Mucosa of descending colon (tissue), 3 donors: ENCODE results near the gene VEPH1. TPM values are rescaled to one million over a fixed set of nuclear protein-coding genes. Genes with fewer than 3 reads are reported as not detected.
A peak's percentile ranks its signal among the peaks of the same experiment; 100 is the strongest.

Source experiments
- ATAC-seq: fragments of 200-7000 bp; cut with Tn5 transposase; one replicate; pipeline ENCODE4 v1.9.1; 2020; ENCODE audit warnings: mild to moderate bottlenecking, moderate library complexity
- DNase-seq, 3 donors: peaks; one replicate each; pipeline ENCODE4 v3.0.0-alpha.2; 2020
- H3K36me3 ChIP-seq: fragments of 200-600 bp; one replicate; pipeline ENCODE4 v1.8.0; 2021; ENCODE audit warnings: low read depth, mild to moderate bottlenecking
- H3K4me1 ChIP-seq: fragments of 200-600 bp; one replicate; pipeline ENCODE4 v1.8.0; 2021; ENCODE audit warnings: low read depth, mild to moderate bottlenecking
- H3K4me3 ChIP-seq: fragments of 200-600 bp; one replicate; pipeline ENCODE4 v1.8.0; 2021; ENCODE audit warnings: mild to moderate bottlenecking
- H3K9me3 ChIP-seq: fragments of 200-600 bp; one replicate; pipeline ENCODE4 v1.8.0; 2021; ENCODE audit warnings: mild to moderate bottlenecking
- CTCF ChIP-seq: fragments of 200-600 bp; IDR thresholded peaks from one replicate; pipeline ENCODE4 v1.8.0; 2022; ENCODE audit warnings: antibody characterized with exemption, mild to moderate bottlenecking
- intact Hi-C, 2 donors: fragments of 100-400 bp; cut with DNase I in 1 of 2; cut with micrococcal nuclease in 1 of 2; formaldehyde crosslinking; loops; one replicate each; pipeline versions ENCODE4 v1.11.0 to v1.11.1; 2022; cut with DNase I, micrococcal nuclease
- total RNA-seq, 3 donors: library from RNA; stranded (reverse); fragmentation: NEBNext Ultra II Directional in 2 of 3; extraction: Animal tissue kit (Norgen Biotek cat#: 25700) in 2 of 3; gene quantifications; one replicate each; pipeline versions ENCODE4 v1.2.1 to v1.2.4, GENCODE V29; 2021 to 2023
- donor health status: DM: no; HTN: no; CAD: no; lungs with moderate emphysema.
- donor health status: DM: no; HTN: no; CAD: no.
- donor health status: DM: no; HTN: yes; CAD: no.

Gene VEPH1
- total RNA-seq, 3 donors from 2014 or later = 1.5 to 6.3 (median 4.8) TPM

GRCh38 chr3:157542711-157543500 lies 39.7 kb upstream of the VEPH1 start:
- H3K9me3 ChIP-seq = no peaks in the 10 kb centered on the region
- ATAC-seq (peak; percentile 97), DNase-seq (peak; percentile 82 to 89 (median 87))
- TF ChIP-seq CTCF = no peak
- no peaks in the 10 kb centered on the region for H3K4me1 ChIP-seq
- H3K36me3 ChIP-seq = no peaks in the 10 kb centered on the region
- intact Hi-C loops = no loop called here
- no peak overlapping the region for H3K4me3 ChIP-seq

GRCh38 chr3:157541506-157542236 lies 38.5 kb upstream of the VEPH1 start:
- H3K4me1 ChIP-seq = no peaks in the 10 kb centered on the region
- H3K36me3 ChIP-seq = no peaks in the 10 kb centered on the region
- TF ChIP-seq CTCF = no peak
- H3K9me3 ChIP-seq = no peaks in the 10 kb centered on the region
- no peak for ATAC-seq
- no peak overlapping the region for H3K4me3 ChIP-seq
- DNase-seq = no peak
- intact Hi-C loops = no loop called here

GRCh38 chr3:157540656-157541055 lies 37.4 kb upstream of the VEPH1 start:
- H3K36me3 ChIP-seq = no peaks in the 10 kb centered on the region
- H3K4me3 ChIP-seq = no peak overlapping the region

GRCh38 chr3:157535667-157536066 lies 32.5 kb upstream of the VEPH1 start:
- DNase-seq = no peak
- no peak for ATAC-seq
- Histone ChIP-seq H3K9me3 (no peaks in the 10 kb centered on the region), H3K4me1 (no peaks in the 10 kb centered on the region), H3K36me3 (no peaks in the 10 kb centered on the region), H3K4me3 (no peak overlapping the region)
- TF ChIP-seq CTCF = no peak
- intact Hi-C loops = no loop called here

More at GRCh38 chr3:157540656-157541055, 37.4 kb upstream of the VEPH1 start:
- DNase-seq = no peak
- Histone ChIP-seq H3K4me1 (no peaks in the 10 kb centered on the region), H3K9me3 (no peaks in the 10 kb centered on the region)
- TF ChIP-seq CTCF = no peak
- no peak for ATAC-seq
- intact Hi-C loops = no loop called here

GRCh38 chr3:157534725-157535161 lies 31.5 kb upstream of the VEPH1 start:
- no peaks in the 10 kb centered on the region for H3K36me3 ChIP-seq
- TF ChIP-seq CTCF = no peak
- DNase-seq (no peak), ATAC-seq (no peak)
- no peaks in the 10 kb centered on the region for H3K4me1 ChIP-seq
- H3K9me3 ChIP-seq = no peaks in the 10 kb centered on the region
- no peak overlapping the region for H3K4me3 ChIP-seq
- intact Hi-C loops = no loop called here
